Mesenchymal stem cell (in vitro differentiated cells and primary cell): ENCODE results near the gene CX3CL1.

Experiments
- DNase-seq: peaks from one replicate; pipeline ENCODE4 v3.0.0-alpha.2; 2013
- H2AFZ ChIP-seq: one replicate; pipeline ENCODE4 v1.6.1; 2013; ENCODE audit warnings: low read depth, mild to moderate bottlenecking, control low read depth, inconsistent platforms, low read length, moderate library complexity
- H2AK5ac ChIP-seq: 2 replicates; pipeline ENCODE4 v1.6.1; 2013; ENCODE audit warnings: low read length, moderate library complexity, mild to moderate bottlenecking, inconsistent platforms; ENCODE audit not compliant: severe bottlenecking
- H2BK120ac ChIP-seq: one replicate; pipeline ENCODE4 v1.6.1; 2013; ENCODE audit warnings: low read depth, mild to moderate bottlenecking, inconsistent platforms, low read length, moderate library complexity
- H2BK12ac ChIP-seq, 2 experiments: one replicate each; pipeline ENCODE4 v1.6.1; 2013; ENCODE audit warnings: inconsistent platforms in 2 of 2, low read length in 2 of 2, mild to moderate bottlenecking in 2 of 2, moderate library complexity in 2 of 2, control low read depth in 1 of 2
- H2BK15ac ChIP-seq: one replicate; pipeline ENCODE4 v1.6.1; 2013; ENCODE audit warnings: mild to moderate bottlenecking, low read depth, inconsistent platforms; ENCODE audit not compliant: poor library complexity, severe bottlenecking
- H2BK5ac ChIP-seq: 2 replicates; pipeline ENCODE4 v1.6.1; 2013; ENCODE audit warnings: low read depth, mild to moderate bottlenecking, low read length, control low read depth, inconsistent platforms; ENCODE audit not compliant: poor library complexity, severe bottlenecking
- H3K14ac ChIP-seq, 2 experiments: one replicate each; pipeline ENCODE4 v1.6.1; 2013; ENCODE audit warnings: inconsistent platforms in 2 of 2, low read length in 2 of 2, control low read depth in 1 of 2, mild to moderate bottlenecking in 1 of 2, moderate library complexity in 1 of 2
- H3K18ac ChIP-seq, 2 experiments: one replicate each; pipeline ENCODE4 v1.6.1; 2013; ENCODE audit warnings: inconsistent platforms in 2 of 2, low read length in 2 of 2, control low read depth in 1 of 2, low read depth in 1 of 2, mild to moderate bottlenecking in 1 of 2
- H3K23ac ChIP-seq, 2 experiments: one replicate each; pipeline ENCODE4 v1.6.1; 2013; ENCODE audit warnings: inconsistent platforms in 2 of 2, low read length in 2 of 2, mild to moderate bottlenecking in 2 of 2, moderate library complexity in 2 of 2, control low read depth in 1 of 2
- H3K27ac ChIP-seq: 2 replicates; pipeline ENCODE4 v1.5.1; 2013; ENCODE audit warnings: mild to moderate bottlenecking, moderate library complexity, low read length, control low read depth, inconsistent platforms; ENCODE audit not compliant: poor library complexity, severe bottlenecking
- H3K27me3 ChIP-seq, 2 experiments: 2 replicates each; pipeline versions ENCODE4 v1.6.1 to v1.7.0; 2013; ENCODE audit warnings: low read length in 2 of 2, mild to moderate bottlenecking in 2 of 2, moderate library complexity in 2 of 2, control low read depth in 1 of 2, inconsistent platforms in 1 of 2; ENCODE audit not compliant: control insufficient read depth in 1 of 2, insufficient read depth in 1 of 2
- H3K36me3 ChIP-seq, 2 experiments: 2 replicates each; pipeline versions ENCODE4 v1.6.1 to v1.7.0; 2013; ENCODE audit warnings: low read length in 2 of 2, control low read depth in 1 of 2, inconsistent platforms in 1 of 2, low read depth in 1 of 2, mild to moderate bottlenecking in 1 of 2; ENCODE audit not compliant: insufficient read depth in 2 of 2, control insufficient read depth in 1 of 2
- H3K4ac ChIP-seq, 2 experiments: one replicate each; pipeline ENCODE4 v1.6.1; 2013; ENCODE audit warnings: inconsistent platforms in 2 of 2, low read length in 2 of 2, mild to moderate bottlenecking in 2 of 2, moderate library complexity in 2 of 2, control low read depth in 1 of 2, low read depth in 1 of 2
- H3K4me1 ChIP-seq: 2 replicates; pipeline ENCODE4 v1.6.1; 2013; ENCODE audit warnings: low read depth, low read length, control low read depth; ENCODE audit not compliant: control insufficient read depth, insufficient read depth
- H3K4me2 ChIP-seq: 2 replicates; pipeline ENCODE4 v1.6.1; 2013; ENCODE audit warnings: low read length, mild to moderate bottlenecking, inconsistent platforms; ENCODE audit not compliant: poor library complexity, severe bottlenecking
- H3K4me3 ChIP-seq, 2 experiments: 2 replicates each; pipeline versions ENCODE4 v1.5.1 to v1.7.0; 2013; ENCODE audit warnings: low read length in 2 of 2, mild to moderate bottlenecking in 2 of 2, control low read depth in 1 of 2, low read depth in 1 of 2; ENCODE audit not compliant: insufficient read depth in 1 of 2
- H3K79me1 ChIP-seq: replicated peaks from 2 replicates; pipeline ENCODE4 v1.6.1; 2013; ENCODE audit warnings: mild to moderate bottlenecking, control low read depth, low read length, inconsistent platforms; ENCODE audit not compliant: poor library complexity, severe bottlenecking
- H3K9ac ChIP-seq: 2 replicates; pipeline ENCODE4 v1.7.0; 2013; ENCODE audit warnings: mild to moderate bottlenecking, low read length, moderate library complexity
- H3K9me3 ChIP-seq: 2 replicates; pipeline ENCODE4 v1.7.0; 2013; ENCODE audit warnings: mild to moderate bottlenecking, low read length; ENCODE audit not compliant: control insufficient read depth
- H4K8ac ChIP-seq: one replicate; pipeline ENCODE4 v1.6.1; 2013; ENCODE audit warnings: inconsistent platforms, mild to moderate bottlenecking, low read length, moderate library complexity
- H4K91ac ChIP-seq: one replicate; pipeline ENCODE4 v1.6.1; 2013; ENCODE audit warnings: mild to moderate bottlenecking, low read length, inconsistent platforms
- WGBS: methylation state at CpG from one replicate; pipeline ENCODE4 v1.1.7; 2013; ENCODE audit warnings: mixed read lengths; 5-methylcytosine and 5-hydroxymethylcytosine counted together

The CX3CL1 gene

GRCh38 chr16:57424583-57424982 lies 52.3 kb downstream of the CX3CL1 start:
- H3K79me1 ChIP-seq, result no peaks in the 10 kb centered on the region
- H4K8ac ChIP-seq, result no peak overlapping the region
- H3K9ac ChIP-seq, result no peak overlapping the region
- H3K4me1 ChIP-seq, result no peaks in the 10 kb centered on the region
- no peak overlapping the region for H4K91ac ChIP-seq
- H3K4me2 ChIP-seq, result no peak overlapping the region
- no peak overlapping the region for H2AFZ ChIP-seq
- no peak overlapping the region for H2BK120ac ChIP-seq
- H3K23ac ChIP-seq, result no peak overlapping the region
- no peak overlapping the region for H3K4ac ChIP-seq
- no peaks in the 10 kb centered on the region for H3K27me3 ChIP-seq
- no peaks in the 10 kb centered on the region for H3K9me3 ChIP-seq
- no peak overlapping the region for H2BK5ac ChIP-seq
- H3K4me3 ChIP-seq, result no peak overlapping the region
- H3K14ac ChIP-seq, result no peak overlapping the region
- H2AK5ac ChIP-seq, result no peak overlapping the region
- H3K27ac ChIP-seq, result no peak overlapping the region
- H2BK15ac ChIP-seq, result no peak overlapping the region
- no peak overlapping the region for H3K18ac ChIP-seq
- no peak overlapping the region for H2BK12ac ChIP-seq
- no peak for DNase-seq
- H3K36me3 ChIP-seq, result peaks cover 24 to 29% of the 10 kb centered on the region in 2 experiments
- 94% methylated on average over 3 of the region's 3 CpGs for WGBS

DNA sequence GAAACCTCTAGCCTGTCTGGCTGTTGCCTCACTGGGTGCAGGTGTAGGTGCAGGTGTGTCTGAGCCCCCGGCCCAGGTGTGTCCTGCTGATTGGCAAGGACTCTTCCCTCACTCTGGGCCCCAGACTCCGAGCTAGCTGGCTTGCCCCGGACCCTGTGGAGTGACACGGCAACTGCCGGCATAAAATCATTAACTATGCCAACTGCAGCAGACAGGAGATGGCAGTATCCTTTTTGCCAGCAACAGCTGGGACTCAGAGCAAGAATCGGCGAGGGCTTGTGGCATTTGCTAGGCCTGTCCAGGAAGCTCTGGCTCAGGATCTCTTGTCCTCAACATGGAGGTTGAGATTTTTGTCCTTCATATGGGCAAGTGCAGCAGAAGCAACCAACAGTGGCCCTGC lies 54.1 kb downstream of the CX3CL1 start:
- WGBS, result 97% methylated on average over 7 of the region's 7 CpGs
- H4K8ac ChIP-seq, result no peak overlapping the region
- no peak overlapping the region for H3K23ac ChIP-seq
- no peak overlapping the region for H3K14ac ChIP-seq
- H2BK12ac ChIP-seq, result no peak overlapping the region
- H3K4me3 ChIP-seq, result no peak overlapping the region
- H3K4ac ChIP-seq, result no peak overlapping the region
- peaks cover 2% of the 10 kb centered on the region for H3K79me1 ChIP-seq
- no peak for DNase-seq
- H3K4me1 ChIP-seq, result no peaks in the 10 kb centered on the region
- H2BK120ac ChIP-seq, result no peak overlapping the region
- no peaks in the 10 kb centered on the region for H3K27me3 ChIP-seq
- no peak overlapping the region for H2AK5ac ChIP-seq
- H3K36me3 ChIP-seq, result peaks cover 41 to 46% of the 10 kb centered on the region in 2 experiments
- no peak overlapping the region for H3K4me2 ChIP-seq
- H2BK5ac ChIP-seq, result no peak overlapping the region
- no peak overlapping the region for H2BK15ac ChIP-seq
- H3K9ac ChIP-seq, result no peak overlapping the region
- H3K18ac ChIP-seq, result no peak overlapping the region
- no peak overlapping the region for H3K27ac ChIP-seq
- H2AFZ ChIP-seq, result no peak overlapping the region
- no peaks in the 10 kb centered on the region for H3K9me3 ChIP-seq
- no peak overlapping the region for H4K91ac ChIP-seq

DNA sequence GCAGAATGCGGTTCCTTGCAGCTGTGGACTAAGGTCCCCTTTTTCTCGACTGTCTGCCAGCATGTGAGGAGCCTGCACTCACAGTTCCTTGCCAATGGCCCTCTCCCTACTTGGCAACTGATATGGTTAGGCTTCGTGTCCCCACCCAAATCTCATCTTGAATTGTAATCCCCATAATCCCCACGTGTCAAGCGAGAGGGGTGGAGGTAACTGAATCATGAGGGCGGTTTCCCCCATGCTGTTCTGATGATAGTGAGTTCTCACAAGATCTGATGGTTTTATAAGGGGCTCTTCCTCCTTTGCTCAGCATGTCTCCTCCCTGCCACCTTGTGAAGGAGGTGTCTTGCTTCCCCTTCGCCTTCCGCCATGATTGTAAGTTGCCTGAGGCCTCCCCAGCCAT lies 55.0 kb downstream of the CX3CL1 start:
- no peak overlapping the region for H3K4me3 ChIP-seq
- H2BK120ac ChIP-seq, result no peak overlapping the region
- H3K14ac ChIP-seq, result no peak overlapping the region
- no peak overlapping the region for H2AK5ac ChIP-seq
- H4K8ac ChIP-seq, result no peak overlapping the region
- H3K4me1 ChIP-seq, result no peaks in the 10 kb centered on the region
- H2BK15ac ChIP-seq, result no peak overlapping the region
- H3K9ac ChIP-seq, result no peak overlapping the region
- H2AFZ ChIP-seq, result no peak overlapping the region
- H3K79me1 ChIP-seq, result peaks cover 2% of the 10 kb centered on the region
- no peak overlapping the region for H3K18ac ChIP-seq
- 97% methylated on average over 8 of the region's 8 CpGs for WGBS
- no peak overlapping the region for H2BK12ac ChIP-seq
- H3K23ac ChIP-seq, result no peak overlapping the region
- H3K27ac ChIP-seq, result no peak overlapping the region
- H4K91ac ChIP-seq, result no peak overlapping the region
- no peak for DNase-seq
- H3K9me3 ChIP-seq, result no peaks in the 10 kb centered on the region
- H3K36me3 ChIP-seq, result peaks cover 47 to 56% of the 10 kb centered on the region in 2 experiments
- H3K4ac ChIP-seq, result no peak overlapping the region
- H3K27me3 ChIP-seq, result no peaks in the 10 kb centered on the region
- no peak overlapping the region for H2BK5ac ChIP-seq
- H3K4me2 ChIP-seq, result no peak overlapping the region

DNA sequence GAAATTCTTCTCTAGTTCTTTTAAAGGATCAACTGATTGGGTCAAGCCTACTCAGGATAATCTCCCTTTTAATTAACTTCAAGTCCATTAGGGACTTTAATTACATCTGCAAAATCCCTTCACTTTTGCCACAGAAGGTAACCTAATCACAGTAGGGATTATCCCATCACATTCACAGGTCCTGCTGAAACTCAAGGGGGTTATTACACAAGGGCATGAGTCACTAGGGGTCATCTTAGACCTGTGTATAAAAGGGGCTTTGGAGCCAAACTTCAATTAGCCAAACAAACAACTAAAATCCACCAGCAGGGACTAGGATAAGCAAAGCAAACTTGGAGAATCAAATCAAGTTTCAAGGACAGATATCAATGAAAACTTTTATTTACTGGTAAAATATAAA lies 55.5 kb downstream of the CX3CL1 start:
- Histone ChIP-seq H3K36me3 (peaks cover 51 to 61% of the 10 kb centered on the region in 2 experiments), H2BK5ac (no peak overlapping the region), H2BK15ac (no peak overlapping the region), H2BK120ac (no peak overlapping the region), H4K91ac (no peak overlapping the region), H3K79me1 (peaks cover 2% of the 10 kb centered on the region), H3K18ac (no peak overlapping the region), H2AK5ac (no peak overlapping the region), H3K14ac (no peak overlapping the region), H3K9ac (no peak overlapping the region), H3K4ac (no peak overlapping the region), H3K4me3 (no peak overlapping the region), H3K27me3 (no peaks in the 10 kb centered on the region), H3K9me3 (no peaks in the 10 kb centered on the region), H2BK12ac (no peak overlapping the region), H3K4me1 (no peaks in the 10 kb centered on the region), H3K4me2 (no peak overlapping the region), H2AFZ (no peak overlapping the region), H3K23ac (no peak overlapping the region), H4K8ac (no peak overlapping the region), H3K27ac (no peak overlapping the region)
- peak; percentile 16 for DNase-seq
